Neural cell (in vitro differentiated cells): ENCODE results near the gene MIER1.

Source experiments
- EP300 ChIP-seq: fragments of 450-650 bp; conservative IDR thresholded peaks from 2 replicates; pipeline ENCODE4 v1.6.1; 2014; ENCODE audit warnings: antibody characterized with exemption, mild to moderate bottlenecking, moderate library complexity; ENCODE audit not compliant: poor library complexity, severe bottlenecking
- RAD21 ChIP-seq: fragments of 450-650 bp; conservative IDR thresholded peaks from 2 replicates; pipeline ENCODE4 v1.6.1; 2014; ENCODE audit warnings: antibody characterized with exemption, mild to moderate bottlenecking, moderate library complexity

DNA sequence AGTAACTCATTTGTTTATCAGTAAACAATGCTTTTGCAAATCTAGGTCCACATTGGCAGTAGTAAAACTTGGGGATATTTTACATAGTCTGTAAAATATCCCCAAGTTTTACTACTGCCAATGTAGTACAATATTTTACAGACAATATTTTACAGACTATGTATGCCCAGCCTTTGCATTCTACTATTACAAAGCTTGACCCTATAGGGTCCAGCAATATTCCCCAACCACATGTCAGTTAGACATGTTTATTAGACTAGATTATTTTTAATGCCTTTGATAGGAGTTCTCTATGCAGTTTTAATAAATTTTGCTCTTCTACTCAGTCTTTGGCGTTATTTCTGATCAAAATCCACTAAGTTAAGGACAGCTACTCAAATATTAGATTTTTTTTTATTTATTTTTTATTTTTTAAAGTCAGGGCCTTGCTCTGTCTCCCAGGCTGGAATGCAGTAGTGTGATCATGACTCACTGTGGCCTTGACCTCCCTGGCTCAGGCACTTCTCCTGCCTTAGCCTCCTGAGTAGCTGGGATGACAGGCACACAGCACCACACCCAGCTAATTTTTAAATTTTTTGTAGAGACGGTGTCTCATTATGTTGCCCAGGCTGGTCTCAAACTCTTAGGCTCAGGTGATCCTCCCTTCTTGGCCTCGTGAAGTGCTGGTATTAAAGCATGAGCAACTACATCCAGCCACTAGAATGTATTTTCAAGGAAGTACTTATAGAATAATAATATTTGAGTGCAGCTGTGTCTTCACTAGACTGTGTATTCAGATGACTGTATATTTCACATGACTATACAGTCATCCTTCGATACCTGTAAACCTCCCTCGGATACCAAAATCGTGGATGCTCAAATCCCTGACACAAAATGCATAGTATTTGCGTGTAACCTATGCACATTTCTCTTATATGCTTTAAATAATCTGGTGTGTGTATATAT, 19.8 kb downstream of the MIER1 start:
- TF ChIP-seq EP300 (no peak), RAD21 (no peak)
